T47D (cell line): ENCODE results near the gene MON1A.

Experiments
- DNase-seq, 2 experiments: peaks; one replicate each; pipeline versions ENCODE4 v3.0.0 to v3.0.0-alpha.2; 2011 to 2012; ENCODE audit warnings: low read depth in 1 of 2, low spot score in 1 of 2
- JUND ChIP-seq: IDR thresholded peaks from 2 replicates; pipeline ENCODE4 v1.6.1; 2012; ENCODE audit warnings: low read depth
- in situ Hi-C: cut with HindIII; loops from 2 replicates; pipeline ENCODE4 v1.10.0; 2016; ENCODE audit warnings: low sequenced_read_pairs, low pct_unique_long_range_greater_than_20kb

MON1A gene

DNA sequence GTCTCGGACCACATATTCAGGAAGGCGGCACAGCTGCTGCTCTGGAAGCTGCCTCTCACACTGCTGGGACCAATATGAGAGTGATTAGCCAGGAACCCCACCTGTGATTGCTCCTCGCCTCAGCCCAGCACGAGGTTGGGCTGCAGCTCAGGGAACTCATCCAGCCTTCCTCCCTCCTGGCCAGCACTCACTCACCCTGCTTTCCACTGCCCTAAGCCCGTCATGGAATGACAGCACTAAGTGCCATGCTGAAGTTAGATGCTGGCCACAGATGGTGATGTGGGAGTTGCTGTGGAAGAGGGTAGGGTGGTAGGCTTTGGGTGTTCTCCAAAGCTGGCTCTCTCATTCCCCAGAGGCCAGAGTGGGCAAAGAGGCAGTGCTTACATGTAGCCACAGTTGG, 33.3 kb downstream of the MON1A start:
- in situ Hi-C loops = no loop called here

GRCh38 chr3:49895791-49896190, 33.8 kb downstream of the MON1A start:
- DNase-seq = no peak
- in situ Hi-C loops = no loop called here
- TF ChIP-seq JUND = no peak

More for the DNA sequence above, 33.3 kb downstream of the MON1A start:
- no peak for TF ChIP-seq JUND
- no peak for DNase-seq

GRCh38 chr3:49889296-49889695, 40.3 kb downstream of the MON1A start:
- no peak for DNase-seq
- no peak for TF ChIP-seq JUND
- in situ Hi-C loops = no loop called here

DNA sequence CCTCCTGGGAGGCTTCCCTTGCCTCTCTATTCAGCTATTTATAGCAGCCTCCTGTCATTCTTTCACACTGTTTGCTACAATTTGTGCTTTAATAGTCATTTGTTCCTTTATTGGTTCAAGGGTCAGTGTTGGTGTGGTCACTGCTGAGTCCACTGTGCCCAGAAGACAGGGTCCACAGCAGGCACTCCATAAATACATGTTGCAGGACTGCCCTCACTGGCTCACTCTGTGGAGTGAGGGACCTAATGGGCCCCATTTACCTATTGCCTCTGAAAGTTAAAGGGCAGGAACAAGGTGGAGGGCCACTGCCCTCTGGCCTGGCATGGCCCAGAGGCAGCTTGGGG, 42.7 kb downstream of the MON1A start:
- in situ Hi-C loops = no loop called here
- TF ChIP-seq JUND = no peak
- no peak for DNase-seq

DNA sequence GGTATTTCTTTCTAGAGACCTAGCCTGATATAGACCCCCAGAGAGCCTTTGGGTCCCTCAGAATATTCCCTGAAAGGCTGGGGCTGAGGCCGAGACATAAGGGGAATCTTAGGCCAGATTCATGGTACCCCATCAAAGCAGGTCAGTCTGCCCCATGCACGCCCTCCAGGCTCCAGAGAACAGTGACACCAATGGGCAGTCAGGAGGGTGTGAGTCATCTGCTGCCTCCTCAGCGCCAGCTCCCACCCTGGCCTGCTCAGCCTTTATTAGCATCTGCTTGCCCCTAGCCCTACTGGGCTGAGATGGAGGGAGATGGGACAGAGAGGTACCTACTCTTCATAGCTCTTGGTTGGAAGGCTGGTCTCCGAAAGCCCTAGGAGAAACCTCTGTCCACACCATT, 45.6 kb downstream of the MON1A start:
- no peak for DNase-seq
- no peak for TF ChIP-seq JUND
- in situ Hi-C loops = no loop called here

- no peak for TF ChIP-seq JUND
- in situ Hi-C loops = no loop called here
- DNase-seq = no peak
These were observed 47.4 kb downstream of the MON1A start for GRCh38 chr3:49882166-49882565.

GRCh38 chr3:49880581-49881315, 48.9 kb downstream of the MON1A start:
- TF ChIP-seq JUND = no peak
- in situ Hi-C loops = no loop called here
- no peak for DNase-seq

GRCh38 chr3:49879721-49880120, 49.9 kb downstream of the MON1A start:
- DNase-seq = no peak
- TF ChIP-seq JUND = no peak
- in situ Hi-C loops = no loop called here

GRCh38 chr3:49878686-49879085, 50.9 kb downstream of the MON1A start:
- DNase-seq = no peak
- in situ Hi-C loops = no loop called here
- no peak for TF ChIP-seq JUND

- DNase-seq = no peak
- no peak for TF ChIP-seq JUND
- in situ Hi-C loops = no loop called here
These were observed 51.9 kb downstream of the MON1A start for GRCh38 chr3:49877716-49878115.

DNA sequence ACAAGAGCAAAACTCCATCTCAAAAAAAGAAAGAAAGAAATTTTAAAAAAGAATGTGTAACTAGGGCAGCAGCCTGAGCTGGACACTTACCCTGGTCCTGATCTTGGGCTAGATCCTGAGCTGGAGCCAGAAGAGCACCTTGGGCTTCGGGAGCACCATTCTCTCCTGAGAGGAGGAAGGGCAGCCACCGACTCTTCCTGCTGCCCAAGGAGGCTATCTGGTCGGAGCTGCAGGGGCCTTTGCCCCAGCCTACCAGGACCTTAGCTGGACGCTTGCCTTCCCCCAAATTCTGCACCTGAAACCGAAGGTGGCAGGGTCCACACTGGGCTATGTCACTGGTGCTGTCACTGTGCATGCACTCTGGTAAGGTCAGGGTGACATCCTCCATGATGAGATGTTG, 53.0 kb downstream of the MON1A start:
- in situ Hi-C loops = no loop called here
- no peak for TF ChIP-seq JUND
- DNase-seq = no peak

DNA sequence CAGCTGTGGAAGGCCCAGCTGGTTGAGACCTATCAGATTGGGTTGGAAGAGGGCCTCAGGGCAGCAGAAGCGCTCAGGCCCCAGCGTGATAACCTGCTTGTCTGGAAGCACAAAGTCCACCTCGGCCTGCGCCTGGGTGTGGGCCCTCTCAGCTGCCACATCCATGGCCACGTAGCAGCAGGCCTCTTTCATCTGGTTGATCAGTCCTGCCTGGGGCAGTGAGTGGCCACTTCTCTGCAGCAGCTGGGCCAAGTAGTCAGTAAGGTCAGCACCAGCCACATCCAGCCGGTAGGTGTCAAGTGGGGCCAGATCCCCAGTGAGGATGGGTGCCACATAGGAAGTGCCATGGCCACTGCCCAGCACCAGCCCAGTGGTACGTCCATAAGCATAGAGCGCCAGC, 56.0 kb downstream of the MON1A start:
- TF ChIP-seq JUND = no peak
- no peak for DNase-seq
- in situ Hi-C loops = no loop called here

GRCh38 chr3:49872801-49873281, 56.8 kb downstream of the MON1A start:
- no peak for DNase-seq

DNA sequence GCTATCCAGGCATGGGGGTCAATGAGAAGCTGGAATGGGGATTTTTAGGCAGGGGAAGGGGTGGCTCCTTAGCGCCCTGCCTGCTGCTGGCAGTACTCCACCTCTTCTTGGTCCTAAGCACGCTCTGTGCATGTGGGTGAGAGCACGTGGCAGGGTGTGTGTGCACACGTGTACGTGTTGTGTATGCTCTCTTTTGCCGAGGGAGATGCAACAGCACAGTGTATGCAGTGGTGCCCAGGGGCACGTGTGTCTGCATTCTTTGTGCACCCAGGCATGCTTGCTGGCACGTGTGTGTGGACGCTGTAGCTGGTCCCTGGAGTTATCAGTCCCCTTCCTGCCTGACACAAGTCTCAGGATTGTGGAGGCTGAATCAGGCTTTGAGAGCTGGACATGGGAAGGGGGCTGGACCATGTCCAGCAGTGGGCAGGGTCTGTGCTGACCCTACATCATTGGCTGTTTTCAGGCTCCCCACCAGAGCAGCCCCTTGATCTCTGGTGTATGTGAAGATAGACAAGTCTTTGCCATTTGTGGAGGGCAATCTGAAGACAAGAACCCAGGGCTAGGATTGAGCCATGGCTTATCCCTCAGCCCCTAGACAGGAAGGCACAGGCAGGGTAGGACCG, 58.0 kb downstream of the MON1A start:
- in situ Hi-C loops = no loop called here
- TF ChIP-seq JUND = no peak
- no peak for DNase-seq

More at GRCh38 chr3:49872801-49873281, 56.8 kb downstream of the MON1A start:
- in situ Hi-C loops = no loop called here
- TF ChIP-seq JUND = no peak
